ENCODE data around the gene NOC3L.

Gene NOC3L

GRCh38 chr10:94294168-94294567 is 68.6 kb downstream of the NOC3L start:
- FAIRE-seq: no peak

DNA sequence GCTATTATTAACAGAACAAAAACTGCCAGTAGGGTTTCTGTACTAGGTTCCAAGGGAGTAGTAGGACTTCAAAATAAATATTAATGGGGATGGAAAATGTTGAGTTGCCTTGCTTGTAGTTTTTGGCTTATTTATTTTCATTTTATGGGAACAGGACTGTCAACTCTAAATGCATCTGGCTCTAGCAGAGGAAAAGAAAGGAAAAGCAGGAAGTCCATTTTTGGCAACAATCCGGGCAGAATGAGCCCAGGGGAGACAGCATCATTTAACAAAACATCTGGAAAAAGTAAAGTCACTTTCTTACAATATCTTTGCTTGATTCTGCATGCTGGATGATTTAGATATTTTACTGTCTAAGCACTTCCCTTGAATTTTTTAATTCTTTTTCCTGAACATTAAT is 69.4 kb downstream of the NOC3L start:
- no peak for FAIRE-seq

GRCh38 chr10:94292434-94293090 is 70.2 kb downstream of the NOC3L start:
- no peak for FAIRE-seq

GRCh38 chr10:94288361-94289101 is 74.2 kb downstream of the NOC3L start:
- FAIRE-seq: no peak

DNA sequence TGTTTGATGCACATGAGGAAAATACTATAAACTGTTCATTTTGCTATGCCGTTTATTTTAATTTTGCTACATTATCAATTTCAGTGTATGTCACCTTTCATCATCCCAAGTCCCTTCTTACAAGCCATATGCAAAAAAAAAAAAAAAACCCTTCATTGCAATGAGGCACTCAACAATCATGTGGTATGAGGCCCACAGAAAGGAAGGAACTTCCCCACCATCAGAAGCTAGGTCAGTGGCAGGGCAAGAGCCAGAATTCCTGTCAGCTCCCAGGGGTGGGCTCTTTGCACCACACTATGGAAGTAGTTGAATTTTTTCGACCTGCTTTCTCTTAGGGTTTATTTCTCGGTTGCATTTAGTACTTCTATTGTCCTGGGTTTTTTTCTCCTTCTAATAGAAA is 75.4 kb downstream of the NOC3L start:
- no peak for FAIRE-seq

- FAIRE-seq: no peak
These were observed 75.8 kb downstream of the NOC3L start for GRCh38 chr10:94286901-94287300.

DNA sequence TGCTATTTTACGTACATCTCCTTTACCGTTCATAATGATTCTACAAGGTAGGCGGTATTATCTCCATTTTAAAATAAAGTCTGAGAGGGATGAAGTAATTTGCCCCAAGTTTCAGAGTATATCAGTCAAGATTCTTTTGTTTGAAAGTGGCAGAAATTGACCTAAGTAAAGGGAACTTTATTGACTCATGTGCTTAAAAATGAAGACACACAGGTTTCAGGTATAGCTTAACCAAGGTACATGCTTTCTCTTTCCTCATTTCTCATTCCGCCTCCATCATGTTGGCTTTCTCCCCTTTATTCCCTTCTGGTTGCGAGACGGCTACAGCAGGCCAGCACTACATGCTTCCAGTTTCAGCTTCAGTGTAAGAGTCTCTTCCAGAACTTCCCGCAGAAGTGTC is 77.5 kb downstream of the NOC3L start:
- no peak for FAIRE-seq
